CD4-positive, alpha-beta memory T cell (primary cell): ENCODE data around the gene KIF5A. TPM values are rescaled to one million over a fixed set of nuclear protein-coding genes. Genes with fewer than 3 reads are reported as not detected.

ENCODE experiments used
- CTCF ChIA-PET: fragments of 350-600 bp; sonication (Branson Sonifier 250); formaldehyde crosslinking; loops from one replicate; lab custom pipeline; 2021; ENCODE audit warnings: inconsistent platforms; ENCODE audit not compliant: partially characterized antibody; lab: Charles Lee
- POLR2A ChIA-PET: fragments of 350-600 bp; sonication (Branson Sonifier 250); formaldehyde crosslinking; loops from one replicate; lab custom pipeline; 2021; ENCODE audit not compliant: partially characterized antibody; lab: Charles Lee
- DNase-seq, 5 donors: peaks; one replicate each; pipeline versions ENCODE4 v3.0.0 to v3.0.0-alpha.2; 2020 to 2022; ENCODE audit warnings: mixed read lengths in 1 of 5
- H3K27ac ChIP-seq: one replicate; pipeline ENCODE4 v1.7.0; 2013; ENCODE audit warnings: low read depth, low read length
- H3K27me3 ChIP-seq: 2 replicates; pipeline ENCODE4 v1.7.0; 2013; ENCODE audit warnings: mild to moderate bottlenecking, low read length, moderate library complexity; ENCODE audit not compliant: insufficient read depth
- H3K36me3 ChIP-seq: 2 replicates; pipeline ENCODE4 v1.7.0; 2013; ENCODE audit warnings: mild to moderate bottlenecking, low read length, moderate library complexity; ENCODE audit not compliant: insufficient read depth
- H3K4me1 ChIP-seq: 2 replicates; pipeline ENCODE4 v1.7.0; 2013; ENCODE audit warnings: mild to moderate bottlenecking, low read length, moderate library complexity; ENCODE audit not compliant: insufficient read depth
- H3K4me3 ChIP-seq, 2 donors: one replicate each; pipeline ENCODE4 v1.7.0; 2013; ENCODE audit warnings: low read length in 2 of 2, mild to moderate bottlenecking in 1 of 2
- H3K9me3 ChIP-seq, 2 donors: one replicate each; pipeline ENCODE4 v1.7.0; 2013; ENCODE audit warnings: low read length in 2 of 2, control low read depth in 1 of 2; ENCODE audit not compliant: control insufficient read depth in 1 of 2
- H3K27ac Mint-ChIP-seq, 7 donors: one replicate each; pipeline ENCODE4 v1.8.0; 2020 to 2021; ENCODE audit warnings: mixed read lengths in 7 of 7, mild to moderate bottlenecking in 6 of 7, inconsistent platforms in 3 of 7, moderate library complexity in 3 of 7
- H3K27me3 Mint-ChIP-seq, 2 donors: one replicate each; pipeline ENCODE4 v1.8.0; 2020 to 2021; ENCODE audit warnings: mixed read lengths in 2 of 2
- H3K36me3 Mint-ChIP-seq, 2 donors: one replicate each; pipeline ENCODE4 v1.8.0; 2020 to 2021; ENCODE audit warnings: mixed read lengths in 2 of 2, inconsistent platforms in 1 of 2, mild to moderate bottlenecking in 1 of 2
- H3K4me1 Mint-ChIP-seq, 4 donors: one replicate each; pipeline ENCODE4 v1.8.0; 2020 to 2021; ENCODE audit warnings: mixed read lengths in 4 of 4, mild to moderate bottlenecking in 1 of 4
- H3K4me3 Mint-ChIP-seq, 8 donors: one replicate each; pipeline ENCODE4 v1.8.0; 2020 to 2021; ENCODE audit warnings: mixed read lengths in 8 of 8, mild to moderate bottlenecking in 7 of 8, moderate library complexity in 6 of 8, inconsistent platforms in 3 of 8
- H3K9me3 Mint-ChIP-seq, 8 donors: one replicate each; pipeline ENCODE4 v1.8.0; 2020 to 2021; ENCODE audit warnings: mixed read lengths in 8 of 8, mild to moderate bottlenecking in 5 of 8, inconsistent platforms in 3 of 8, moderate library complexity in 1 of 8
- intact Hi-C: fragments of 100-400 bp; cut with micrococcal nuclease; formaldehyde crosslinking; loops from one replicate; pipeline ENCODE4 v1.15.1; 2023
- polyA plus RNA-seq, 2 donors: library from polyadenylated mRNA; unstranded; fragments of 300-500 nt; fragmentation: Illumina TruSeq; gene quantifications; one replicate each; pipeline ENCODE4 v1.2.3, GENCODE V29; 2021
- total RNA-seq, 2 experiments: library from RNA; stranded (reverse); gene quantifications; one replicate each; pipeline ENCODE4 v1.2.3, GENCODE V29; 2021

The KIF5A gene
- total and polyA plus RNA-seq, 4 experiments from 2014 or later: 0.96 to 1.00 TPM; not detected in 2

DNA sequence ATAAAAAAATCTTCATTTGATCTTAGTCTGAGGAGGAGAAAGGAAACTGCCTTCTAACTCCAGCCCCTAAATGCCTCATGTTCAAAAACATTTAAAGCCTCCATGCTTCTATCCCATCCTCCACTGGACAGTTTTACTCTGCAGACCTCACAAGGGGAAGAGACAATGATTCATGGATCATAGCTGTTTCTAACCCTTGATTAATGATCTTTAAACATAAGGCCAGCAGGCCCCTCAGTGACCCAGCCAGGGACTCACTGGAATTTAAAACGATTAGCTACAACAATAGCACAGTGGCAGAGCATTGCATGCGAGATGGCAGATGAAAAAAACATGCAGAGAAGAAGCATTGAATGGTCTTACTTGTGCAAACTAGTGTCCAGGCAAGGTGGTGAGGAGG, 8.8 kb upstream of the KIF5A start:
- Mint-ChIP-seq H3K36me3 (peaks cover 7 to 35% of the 10 kb centered on the region in 2 donors), H3K27ac (peak overlapping the region in 1 of 7 donors; percentile 90), H3K4me1 (peaks cover 15 to 22% (median 18%) of the 10 kb centered on the region in 4 donors), H3K9me3 (peaks cover 0 to 1% (median 0%) of the 10 kb centered on the region in 8 donors), H3K27me3 (no peaks in the 10 kb centered on the region), H3K4me3 (no peak overlapping the region)
- no peak overlapping the region for H3K27ac ChIP-seq
- ChIA-PET POLR2A (no interaction called here), CTCF (no interaction called here)
- DNase-seq: no peak
- intact Hi-C loops: no loop called here
- H3K27me3 ChIP-seq: no peaks in the 10 kb centered on the region
- H3K4me1 ChIP-seq: peaks cover 9% of the 10 kb centered on the region
- no peak overlapping the region for H3K4me3 ChIP-seq
- peaks cover 5% of the 10 kb centered on the region for H3K36me3 ChIP-seq
- H3K9me3 ChIP-seq: no peaks in the 10 kb centered on the region

- Histone ChIP-seq H3K4me3 (no peak overlapping the region), H3K36me3 (peaks cover 5% of the 10 kb centered on the region), H3K27me3 (no peaks in the 10 kb centered on the region), H3K4me1 (peaks cover 16% of the 10 kb centered on the region), H3K9me3 (no peaks in the 10 kb centered on the region), H3K27ac (no peak overlapping the region)
- H3K27me3 Mint-ChIP-seq: no peaks in the 10 kb centered on the region
- peaks cover 19 to 27% (median 24%) of the 10 kb centered on the region in 4 donors for H3K4me1 Mint-ChIP-seq
- peaks cover 7 to 35% of the 10 kb centered on the region in 2 donors for H3K36me3 Mint-ChIP-seq
- CTCF ChIA-PET: no interaction called here
- no peak overlapping the region for H3K4me3 Mint-ChIP-seq
- no peak overlapping the region for H3K27ac Mint-ChIP-seq
- H3K9me3 Mint-ChIP-seq: peaks cover 0 to 3% (median 0%) of the 10 kb centered on the region in 8 donors
- no peak for DNase-seq
- POLR2A ChIA-PET: no interaction called here
- intact Hi-C loops: no loop called here
These were observed 8.1 kb upstream of the KIF5A start for GRCh38 chr12:57541717-57542116.

DNA sequence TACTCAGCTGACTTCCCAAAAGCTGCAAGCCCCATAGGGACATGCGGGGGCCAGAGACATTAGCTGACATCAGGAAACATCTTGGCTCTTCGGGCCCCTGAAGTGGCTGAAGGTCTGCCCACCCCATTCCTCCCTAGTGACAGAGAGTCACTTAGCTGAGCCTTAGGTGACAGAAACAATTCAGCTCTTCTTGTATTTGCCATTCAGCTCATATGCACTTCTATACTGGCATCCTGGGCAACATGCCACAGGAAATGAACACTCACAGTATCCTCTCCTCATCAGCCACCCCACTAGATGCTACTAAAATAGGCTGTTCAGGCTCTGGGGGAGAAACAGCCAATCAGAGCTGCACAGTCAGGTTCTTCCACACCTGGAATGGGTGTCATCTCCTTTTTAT, 6.3 kb upstream of the KIF5A start:
- Histone ChIP-seq H3K9me3 (no peaks in the 10 kb centered on the region), H3K27ac (no peak overlapping the region), H3K27me3 (no peaks in the 10 kb centered on the region), H3K4me1 (peaks cover 23% of the 10 kb centered on the region), H3K36me3 (no peaks in the 10 kb centered on the region), H3K4me3 (no peak overlapping the region)
- ChIA-PET POLR2A (interaction anchor here (0.6 to 1.5 kb wide), 3 partner anchors 9 to 1723 kb away, joined by 3 to 6 read pairs (median 4); no protein-coding TSS in a partner anchor), CTCF (interaction anchor here (1.3 to 3.4 kb wide), 2 partner anchors 85 to 91 kb away, joined by 3 to 15 read pairs; partner anchors contain the start of gene GLI1)
- Mint-ChIP-seq H3K4me1 (peaks cover 25 to 35% (median 33%) of the 10 kb centered on the region in 4 donors), H3K36me3 (peaks cover 3 to 23% of the 10 kb centered on the region in 2 donors), H3K27ac (peak overlapping the region in 4 of 7 donors; percentile 30 to 43 (median 33)), H3K4me3 (no peak overlapping the region), H3K9me3 (peaks cover 0 to 3% (median 0%) of the 10 kb centered on the region in 8 donors), H3K27me3 (no peaks in the 10 kb centered on the region)
- intact Hi-C loops: no loop called here
- DNase-seq: no peak

DNA sequence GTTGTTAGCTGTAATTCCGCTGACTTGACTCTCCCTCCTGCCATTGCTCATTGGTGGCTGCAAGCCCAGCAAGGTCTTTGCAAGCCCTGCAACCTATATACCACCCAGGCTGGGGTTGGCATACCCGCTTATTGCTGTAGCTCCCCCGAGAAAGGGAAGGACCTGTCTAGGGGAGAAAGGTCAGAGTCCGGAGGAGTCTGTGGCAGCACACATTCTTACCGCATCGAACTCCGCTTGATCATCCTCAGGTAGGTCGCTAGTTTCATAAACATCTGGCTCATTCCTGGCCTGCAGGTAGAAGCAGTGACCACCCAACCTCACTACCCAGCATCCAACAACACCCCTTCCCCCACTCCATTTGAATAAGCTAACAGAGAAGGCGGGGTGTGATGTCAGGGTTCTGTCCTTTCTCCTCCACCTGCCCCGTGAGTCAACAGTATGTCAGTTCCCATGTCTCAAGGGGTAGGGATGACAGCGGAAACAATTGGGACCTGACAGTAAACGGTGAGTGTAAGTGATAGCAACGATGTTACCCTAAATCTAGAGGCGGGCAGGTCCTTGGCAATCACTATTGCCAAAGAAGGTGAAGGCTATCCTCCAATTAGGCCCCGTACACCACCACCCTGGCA, 3.9 kb upstream of the KIF5A start:
- POLR2A ChIA-PET: interaction anchor here (1.1 to 2.8 kb wide), 7 partner anchors 9 to 87 kb away, joined by 3 to 20 read pairs (median 7); partner anchors contain the start of genes ARHGAP9, DDIT3 and GLI1
- Histone ChIP-seq H3K4me3 (peak overlapping the region; percentile 54 to 71), H3K27ac (peak overlapping the region; percentile 84), H3K36me3 (no peaks in the 10 kb centered on the region), H3K27me3 (no peaks in the 10 kb centered on the region), H3K4me1 (peaks cover 37% of the 10 kb centered on the region), H3K9me3 (no peaks in the 10 kb centered on the region)
- H3K27me3 Mint-ChIP-seq: peaks cover 2 to 4% of the 10 kb centered on the region in 2 donors
- peak overlapping the region; percentile 93 to 100 (median 98) for H3K4me3 Mint-ChIP-seq
- H3K36me3 Mint-ChIP-seq: peaks cover 3 to 7% of the 10 kb centered on the region in 2 donors
- peak overlapping the region; percentile 84 to 99 (median 97) for H3K27ac Mint-ChIP-seq
- CTCF ChIA-PET: interaction anchor here (0.8 to 3.4 kb wide), 4 partner anchors 8 to 87 kb away, joined by 3 to 15 read pairs (median 3); partner anchors contain the start of gene GLI1
- peaks cover 0 to 3% (median 0%) of the 10 kb centered on the region in 8 donors for H3K9me3 Mint-ChIP-seq
- intact Hi-C loops: loop anchor here (2.0 kb wide), 3 partner anchors 45 to 69 kb away; partner anchors contain the start of gene PIP4K2C
- DNase-seq: no peak
- H3K4me1 Mint-ChIP-seq: peaks cover 33 to 50% (median 43%) of the 10 kb centered on the region in 4 donors

DNA sequence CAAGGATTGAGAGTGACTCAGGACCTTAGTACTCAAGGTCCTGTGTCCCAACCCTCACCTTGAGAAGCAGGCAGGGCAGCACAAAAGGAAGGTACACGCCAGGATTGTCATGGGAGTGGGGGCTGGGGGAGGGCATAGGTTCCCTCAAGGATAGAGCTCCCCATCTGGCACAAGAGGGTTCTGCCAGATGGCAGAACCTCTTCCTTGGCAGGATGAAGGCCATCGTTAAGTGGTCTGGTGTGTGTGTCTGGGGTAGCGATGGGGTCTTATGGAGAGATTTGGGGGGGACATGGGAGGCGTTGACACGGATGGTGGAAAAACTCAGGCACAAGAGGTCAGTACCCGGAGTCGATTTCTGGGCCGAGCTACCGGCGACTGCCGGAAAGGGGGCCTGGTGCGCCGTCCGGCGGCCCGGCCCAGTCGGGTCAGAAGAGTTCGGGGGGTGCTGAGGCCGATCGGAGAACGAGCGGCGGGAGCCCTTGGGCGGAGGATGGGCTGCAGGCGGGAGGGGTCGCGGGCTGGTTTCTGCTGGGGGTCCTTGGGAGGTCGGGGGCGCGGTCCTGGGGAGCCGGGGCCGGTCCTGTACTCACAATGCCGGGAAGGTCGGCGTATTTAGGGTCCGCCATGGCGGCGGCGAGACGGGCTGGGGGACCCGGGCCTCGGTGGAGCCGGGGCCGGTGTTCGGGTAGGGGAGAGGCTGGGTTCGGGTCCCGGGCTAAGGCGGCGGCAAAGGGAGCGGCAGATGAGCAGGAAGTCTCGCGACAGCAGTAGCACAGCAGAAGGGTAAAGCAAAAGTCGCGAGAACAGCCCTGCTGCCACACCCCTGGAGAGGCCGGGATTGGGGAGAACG, 3.2 kb upstream of the KIF5A start, which contains the start of gene DCTN2:
DCTN2 (minus strand) TSS at position 755 of the 850 bp plus-strand sequence; CDS start at position 626, 129 bp downstream.
- peaks cover 0 to 3% (median 0%) of the 10 kb centered on the region in 8 donors for H3K9me3 Mint-ChIP-seq
- peak; percentile 91 to 97 (median 93) for DNase-seq
- peaks cover 32 to 53% (median 42%) of the 10 kb centered on the region in 4 donors for H3K4me1 Mint-ChIP-seq
- H3K36me3 Mint-ChIP-seq: peaks cover 0 to 3% of the 10 kb centered on the region in 2 donors
- H3K4me3 ChIP-seq: peak within 1 kb of the TSS; percentile 54 to 71
- ChIA-PET POLR2A (interaction anchor here (0.6 to 2.8 kb wide), 13 partner anchors 8 to 810 kb away, joined by 3 to 20 read pairs (median 4); partner anchors contain the start of genes ARHGAP9, DDIT3 and GLI1), CTCF (interaction anchor here (0.6 to 3.4 kb wide), 8 partner anchors 9 to 957 kb away, joined by 3 to 15 read pairs (median 3); partner anchors contain the start of gene GLI1)
- peak within 1 kb of the TSS; percentile 84 for H3K27ac ChIP-seq
- peaks cover 2 to 4% of the 10 kb centered on the region in 2 donors for H3K27me3 Mint-ChIP-seq
- peaks cover 37% of the 10 kb centered on the region for H3K4me1 ChIP-seq
- intact Hi-C loops: loop anchor here (1.0 to 2.0 kb wide), 4 partner anchors 26 to 70 kb away; partner anchors contain the start of genes DDIT3 and PIP4K2C
- H3K27ac Mint-ChIP-seq: peak within 1 kb of the TSS; percentile 84 to 99 (median 97)
- peak within 1 kb of the TSS; percentile 93 to 100 (median 98) for H3K4me3 Mint-ChIP-seq
- no peaks in the 10 kb centered on the region for H3K9me3 ChIP-seq
- no peaks in the 10 kb centered on the region for H3K27me3 ChIP-seq
- no peaks in the 10 kb centered on the region for H3K36me3 ChIP-seq

- peaks cover 2 to 4% of the 10 kb centered on the region in 2 donors for H3K27me3 Mint-ChIP-seq
- Histone ChIP-seq H3K9me3 (no peaks in the 10 kb centered on the region), H3K27ac (peak overlapping the region; percentile 84), H3K36me3 (no peaks in the 10 kb centered on the region), H3K4me3 (peak overlapping the region; percentile 54 to 71), H3K27me3 (no peaks in the 10 kb centered on the region), H3K4me1 (peaks cover 37% of the 10 kb centered on the region)
- CTCF ChIA-PET: interaction anchor here (0.6 to 1.0 kb wide), 5 partner anchors 24 to 958 kb away, joined by 3 read pairs; partner anchors contain the start of gene GLI1
- peaks cover 32 to 53% (median 42%) of the 10 kb centered on the region in 4 donors for H3K4me1 Mint-ChIP-seq
- H3K27ac Mint-ChIP-seq: peak overlapping the region; percentile 84 to 99 (median 97)
- H3K9me3 Mint-ChIP-seq: peaks cover 0 to 3% (median 0%) of the 10 kb centered on the region in 8 donors
- no peak for DNase-seq
- intact Hi-C loops: loop anchor here (1.0 to 2.0 kb wide), 4 partner anchors 27 to 71 kb away; partner anchors contain the start of genes DDIT3 and PIP4K2C
- H3K36me3 Mint-ChIP-seq: peaks cover 0 to 3% of the 10 kb centered on the region in 2 donors
- peak overlapping the region; percentile 93 to 100 (median 98) for H3K4me3 Mint-ChIP-seq
- POLR2A ChIA-PET: interaction anchor here (0.6 to 2.8 kb wide), 11 partner anchors 7 to 810 kb away, joined by 3 to 20 read pairs (median 4); partner anchors contain the start of genes ARHGAP9, DDIT3 and GLI1
These were observed 2.4 kb upstream of the KIF5A start for GRCh38 chr12:57547288-57548012.
